CD8-positive, alpha-beta memory T cell (primary cell): ENCODE data around the gene SGCA. TPM values are rescaled to one million over a fixed set of nuclear protein-coding genes. Genes with fewer than 3 reads are reported as not detected.

Source experiments
- CTCF ChIA-PET: fragments of 350-600 bp; sonication (Branson Sonifier 250); formaldehyde crosslinking; loops from one replicate; lab custom pipeline; 2021; ENCODE audit warnings: antibody characterized with exemption; lab: Charles Lee
- POLR2A ChIA-PET: fragments of 350-600 bp; sonication (Branson Sonifier 250); formaldehyde crosslinking; loops from one replicate; lab custom pipeline; 2021; ENCODE audit warnings: antibody characterized with exemption; lab: Charles Lee
- DNase-seq, 5 donors: peaks; one replicate each; pipeline versions ENCODE4 v3.0.0 to v3.0.0-alpha.2; 2020 to 2022; ENCODE audit warnings: mixed read lengths in 1 of 5
- H3K27ac ChIP-seq: one replicate; pipeline ENCODE4 v1.7.0; 2013; ENCODE audit warnings: low read depth, mild to moderate bottlenecking, low read length, moderate library complexity
- H3K27me3 ChIP-seq: 2 replicates; pipeline ENCODE4 v1.7.0; 2013; ENCODE audit warnings: low read length, mild to moderate bottlenecking; ENCODE audit not compliant: insufficient read depth, poor library complexity, severe bottlenecking
- H3K36me3 ChIP-seq: 2 replicates; pipeline ENCODE4 v1.7.0; 2013; ENCODE audit warnings: mild to moderate bottlenecking, low read length, moderate library complexity; ENCODE audit not compliant: insufficient read depth
- H3K4me1 ChIP-seq: 2 replicates; pipeline ENCODE4 v1.7.0; 2013; ENCODE audit warnings: mild to moderate bottlenecking, low read length, moderate library complexity; ENCODE audit not compliant: insufficient read depth
- H3K4me3 ChIP-seq: 2 replicates; pipeline ENCODE4 v1.7.0; 2013; ENCODE audit warnings: mild to moderate bottlenecking, low read length
- H3K9me3 ChIP-seq: 2 replicates; pipeline ENCODE4 v1.7.0; 2013; ENCODE audit warnings: mild to moderate bottlenecking, low read length
- H3K27ac Mint-ChIP-seq, 8 donors: one replicate each; pipeline ENCODE4 v1.8.0; 2020 to 2021; ENCODE audit warnings: mixed read lengths in 8 of 8, mild to moderate bottlenecking in 6 of 8, inconsistent platforms in 3 of 8, moderate library complexity in 3 of 8
- H3K27me3 Mint-ChIP-seq, 2 donors: one replicate each; pipeline ENCODE4 v1.8.0; 2020 to 2021; ENCODE audit warnings: mixed read lengths in 2 of 2, mild to moderate bottlenecking in 1 of 2, moderate library complexity in 1 of 2
- H3K36me3 Mint-ChIP-seq, 3 donors: one replicate each; pipeline ENCODE4 v1.8.0; 2020 to 2021; ENCODE audit warnings: mixed read lengths in 3 of 3, inconsistent platforms in 1 of 3, mild to moderate bottlenecking in 1 of 3
- H3K4me1 Mint-ChIP-seq, 3 donors: one replicate each; pipeline ENCODE4 v1.8.0; 2020 to 2021; ENCODE audit warnings: mixed read lengths in 3 of 3, inconsistent platforms in 1 of 3, mild to moderate bottlenecking in 1 of 3
- H3K4me3 Mint-ChIP-seq, 7 donors: one replicate each; pipeline ENCODE4 v1.8.0; 2020 to 2021; ENCODE audit warnings: mixed read lengths in 7 of 7, mild to moderate bottlenecking in 6 of 7, moderate library complexity in 4 of 7, inconsistent platforms in 2 of 7
- H3K9me3 Mint-ChIP-seq, 5 donors: one replicate each; pipeline ENCODE4 v1.8.0; 2020 to 2022; ENCODE audit warnings: mixed read lengths in 5 of 5, mild to moderate bottlenecking in 3 of 5, moderate library complexity in 2 of 5, inconsistent platforms in 1 of 5
- polyA plus RNA-seq: library from polyadenylated mRNA; unstranded; fragments of 300-500 nt; fragmentation: Illumina TruSeq; gene quantifications from one replicate; pipeline ENCODE4 v1.2.3, GENCODE V29; 2021
- total RNA-seq, 2 experiments: library from RNA; stranded (reverse); gene quantifications; one replicate each; pipeline ENCODE4 v1.2.3, GENCODE V29; 2021

The SGCA gene
- total and polyA plus RNA-seq, 3 experiments from 2014 or later = 0.31 TPM; not detected in 2

DNA sequence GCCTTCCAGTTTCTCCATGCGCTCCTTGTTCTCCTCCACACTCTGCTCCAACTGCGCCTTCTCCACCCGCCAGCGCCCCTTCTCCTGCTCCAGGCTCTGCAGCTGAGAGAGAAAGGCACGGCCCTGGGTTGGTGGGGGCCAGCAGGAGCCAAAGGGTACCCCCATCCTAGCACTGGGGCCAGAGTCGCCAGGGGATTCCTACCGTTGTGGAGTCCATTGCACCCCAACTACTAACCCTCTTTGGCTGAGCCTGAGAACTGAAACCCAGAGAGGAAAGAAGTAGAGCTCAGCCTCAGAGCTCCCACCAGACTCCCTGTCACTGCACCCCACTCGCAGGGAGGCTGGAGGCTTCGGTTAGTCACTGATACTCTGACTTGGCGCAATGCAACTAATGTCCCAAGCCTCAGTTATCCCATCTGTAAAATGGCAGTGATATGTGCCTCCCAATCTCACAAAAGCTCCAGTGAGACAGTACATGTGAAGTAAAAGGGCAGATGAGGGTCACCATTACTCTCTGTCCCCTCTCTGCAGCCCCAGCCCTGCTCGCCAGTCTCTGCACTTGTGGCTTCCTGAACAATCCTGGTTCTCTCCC, 29.6 kb upstream of the SGCA start:
- H3K27me3 ChIP-seq = no peaks in the 10 kb centered on the region
- no peak overlapping the region for H3K4me3 ChIP-seq
- ChIA-PET CTCF (interaction anchor here (1.2 to 2.9 kb wide), 3 partner anchors 10 to 25 kb away, joined by 3 to 17 read pairs (median 7); no protein-coding TSS in a partner anchor), POLR2A (interaction anchor here (1.0 kb wide), 1 partner anchor 13 kb away, joined by 3 read pairs; no protein-coding TSS in a partner anchor)
- H3K9me3 ChIP-seq = no peaks in the 10 kb centered on the region
- Mint-ChIP-seq H3K4me1 (peaks cover 21 to 50% (median 40%) of the 10 kb centered on the region in 3 donors), H3K36me3 (peaks cover 26 to 73% (median 30%) of the 10 kb centered on the region in 3 donors), H3K27me3 (peaks cover 0 to 1% of the 10 kb centered on the region in 2 donors), H3K27ac (peak overlapping the region in 2 of 8 donors; percentile 17 to 32), H3K9me3 (no peaks in the 10 kb centered on the region), H3K4me3 (no peak overlapping the region)
- no peak overlapping the region for H3K27ac ChIP-seq
- peaks cover 42% of the 10 kb centered on the region for H3K36me3 ChIP-seq
- DNase-seq = no peak
- peaks cover 22% of the 10 kb centered on the region for H3K4me1 ChIP-seq

DNA sequence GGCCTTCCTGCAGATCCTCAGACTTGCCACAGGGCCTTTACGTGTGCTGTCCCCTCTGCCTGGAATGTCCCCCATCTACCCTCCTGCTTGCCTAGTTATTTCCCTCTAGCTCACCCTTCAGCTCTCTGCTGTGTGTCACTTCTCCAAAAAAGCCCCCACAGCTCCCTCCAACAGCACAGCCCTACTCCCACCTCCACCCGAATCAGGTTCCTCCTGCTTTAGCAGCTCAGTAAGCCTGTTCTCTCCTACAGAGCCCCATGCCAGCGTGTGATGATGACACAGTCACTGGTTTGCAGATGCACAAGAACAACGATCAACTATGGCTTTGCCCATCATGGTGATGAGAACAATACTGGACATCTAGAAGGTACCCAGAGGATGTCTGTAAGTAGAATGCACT, 28.8 kb upstream of the SGCA start:
- Mint-ChIP-seq H3K9me3 (no peaks in the 10 kb centered on the region), H3K36me3 (peaks cover 26 to 81% (median 30%) of the 10 kb centered on the region in 3 donors), H3K4me1 (peaks cover 25 to 52% (median 42%) of the 10 kb centered on the region in 3 donors), H3K27ac (peak overlapping the region in 3 of 8 donors; percentile 61 to 92 (median 72)), H3K27me3 (peaks cover 0 to 1% of the 10 kb centered on the region in 2 donors), H3K4me3 (no peak overlapping the region)
- DNase-seq = no peak
- Histone ChIP-seq H3K27me3 (no peaks in the 10 kb centered on the region), H3K36me3 (peaks cover 42% of the 10 kb centered on the region), H3K4me1 (peaks cover 30% of the 10 kb centered on the region), H3K4me3 (no peak overlapping the region), H3K27ac (no peak overlapping the region), H3K9me3 (no peaks in the 10 kb centered on the region)
- CTCF ChIA-PET = interaction anchor here (1.2 to 2.9 kb wide), 3 partner anchors 10 to 24 kb away, joined by 3 to 17 read pairs (median 7); no protein-coding TSS in a partner anchor
- POLR2A ChIA-PET = interaction anchor here (1.0 kb wide), 1 partner anchor 14 kb away, joined by 3 read pairs; no protein-coding TSS in a partner anchor

DNA sequence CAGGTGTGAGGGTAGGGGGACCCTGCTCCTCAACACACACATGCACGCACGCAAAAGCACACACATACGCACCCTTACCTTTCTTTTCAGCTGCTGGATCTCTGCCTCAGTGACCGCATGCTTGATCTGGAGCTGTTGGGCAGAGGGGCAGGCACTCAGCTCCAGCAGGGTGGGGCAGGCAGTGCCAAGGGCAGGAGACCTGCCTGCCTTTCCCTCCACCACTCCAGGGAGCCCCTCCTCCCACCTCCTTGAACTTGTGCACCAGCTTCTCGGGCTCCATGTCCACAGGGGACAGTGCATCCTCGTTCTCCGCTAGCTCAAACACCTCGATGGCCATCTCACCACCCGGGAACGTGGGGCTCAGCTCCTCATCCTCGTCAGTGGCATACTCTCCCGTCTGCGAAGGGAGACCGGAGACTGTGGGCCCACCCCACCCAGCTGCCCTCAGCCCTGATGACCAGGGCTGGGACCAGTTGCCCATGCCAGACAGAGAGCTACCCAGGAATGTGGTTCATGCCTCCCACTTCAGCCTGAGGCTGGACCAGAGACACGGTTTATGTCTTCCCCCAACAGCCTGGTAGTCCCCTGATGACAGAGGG, 26.5 kb upstream of the SGCA start:
- H3K27me3 ChIP-seq = no peaks in the 10 kb centered on the region
- Mint-ChIP-seq H3K36me3 (peaks cover 31 to 95% (median 40%) of the 10 kb centered on the region in 3 donors), H3K4me3 (no peak overlapping the region), H3K27ac (peak overlapping the region in 3 of 8 donors; percentile 56 to 97 (median 79)), H3K9me3 (no peaks in the 10 kb centered on the region), H3K4me1 (peaks cover 47 to 65% (median 60%) of the 10 kb centered on the region in 3 donors), H3K27me3 (peaks cover 0 to 1% of the 10 kb centered on the region in 2 donors)
- peaks cover 46% of the 10 kb centered on the region for H3K36me3 ChIP-seq
- DNase-seq = peak in 1 of 5 donors; percentile 44
- no peak overlapping the region for H3K4me3 ChIP-seq
- peaks cover 51% of the 10 kb centered on the region for H3K4me1 ChIP-seq
- ChIA-PET POLR2A (interaction anchor here (0.9 to 1.1 kb wide), 2 partner anchors 9 kb away, joined by 3 read pairs; no protein-coding TSS in a partner anchor), CTCF (interaction anchor here (0.6 to 5.3 kb wide), 19 partner anchors 9 to 113 kb away, joined by 3 to 52 read pairs (median 6); partner anchors contain the start of genes PDK2, PPP1R9B, SAMD14 and SGCA)
- no peak overlapping the region for H3K27ac ChIP-seq
- no peaks in the 10 kb centered on the region for H3K9me3 ChIP-seq

GRCh38 chr17:50139950-50140885, 25.6 kb upstream of the SGCA start:
- peak overlapping the region; percentile 78 to 97 (median 90) for H3K27ac Mint-ChIP-seq
- DNase-seq = peak; percentile 74 to 86 (median 76)
- Histone ChIP-seq H3K4me1 (peaks cover 59% of the 10 kb centered on the region), H3K9me3 (no peaks in the 10 kb centered on the region), H3K27ac (peak overlapping the region; percentile 17), H3K27me3 (no peaks in the 10 kb centered on the region), H3K36me3 (peaks cover 52% of the 10 kb centered on the region), H3K4me3 (peak overlapping the region; percentile 26)
- peak overlapping the region; percentile 52 to 84 (median 76) for H3K4me3 Mint-ChIP-seq
- H3K36me3 Mint-ChIP-seq = peaks cover 31 to 99% (median 44%) of the 10 kb centered on the region in 3 donors
- peaks cover 0 to 1% of the 10 kb centered on the region in 2 donors for H3K27me3 Mint-ChIP-seq
- H3K9me3 Mint-ChIP-seq = no peaks in the 10 kb centered on the region
- CTCF ChIA-PET = interaction anchor here (0.9 to 5.3 kb wide), 18 partner anchors 8 to 206 kb away, joined by 3 to 52 read pairs (median 6); partner anchors contain the start of genes PPP1R9B, SGCA and XYLT2
- peaks cover 55 to 74% (median 67%) of the 10 kb centered on the region in 3 donors for H3K4me1 Mint-ChIP-seq
- POLR2A ChIA-PET = interaction anchor here (1.3 to 1.6 kb wide), 2 partner anchors 9 to 12 kb away, joined by 5 to 6 read pairs; no protein-coding TSS in a partner anchor

- H3K4me3 ChIP-seq = peak overlapping the region; percentile 26
- Mint-ChIP-seq H3K9me3 (no peaks in the 10 kb centered on the region), H3K36me3 (peaks cover 31 to 96% (median 43%) of the 10 kb centered on the region in 3 donors), H3K4me1 (peaks cover 64 to 84% (median 71%) of the 10 kb centered on the region in 3 donors), H3K27me3 (peaks cover 0 to 1% of the 10 kb centered on the region in 2 donors), H3K4me3 (peak overlapping the region; percentile 63 to 86 (median 76)), H3K27ac (peak overlapping the region; percentile 79 to 98 (median 90))
- peaks cover 50% of the 10 kb centered on the region for H3K36me3 ChIP-seq
- no peaks in the 10 kb centered on the region for H3K9me3 ChIP-seq
- CTCF ChIA-PET = interaction anchor here (0.9 to 5.3 kb wide), 14 partner anchors 10 to 205 kb away, joined by 3 to 52 read pairs (median 6); partner anchors contain the start of genes PPP1R9B and XYLT2
- H3K27me3 ChIP-seq = no peaks in the 10 kb centered on the region
- H3K4me1 ChIP-seq = peaks cover 68% of the 10 kb centered on the region
- POLR2A ChIA-PET = interaction anchor here (1.3 to 1.6 kb wide), 2 partner anchors 8 to 11 kb away, joined by 5 to 6 read pairs; no protein-coding TSS in a partner anchor
- no peak overlapping the region for H3K27ac ChIP-seq
- peak in 1 of 5 donors; percentile 40 for DNase-seq
Observed at GRCh38 chr17:50141026-50141744, 24.6 kb upstream of the SGCA start.

DNA sequence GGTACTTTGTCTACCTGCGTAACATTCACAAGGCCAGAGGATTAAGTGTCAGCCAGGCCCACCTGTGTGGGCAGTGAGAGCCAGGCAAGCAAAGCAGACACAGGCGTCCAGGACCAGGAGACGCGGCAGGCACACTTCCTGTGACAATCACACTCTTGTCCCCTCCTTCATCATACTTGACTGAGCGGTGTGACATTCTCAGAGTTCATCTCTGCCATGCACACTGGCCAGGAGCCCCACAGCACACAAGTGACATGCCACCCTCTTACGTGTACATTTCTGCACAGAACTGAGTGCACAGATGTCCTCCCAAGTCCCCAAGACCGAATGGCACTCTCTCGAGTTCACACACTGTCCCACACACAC, 24.1 kb upstream of the SGCA start:
- POLR2A ChIA-PET = no interaction called here
- no peak overlapping the region for H3K27ac ChIP-seq
- peak overlapping the region; percentile 63 to 86 (median 74) for H3K4me3 Mint-ChIP-seq

More for the DNA sequence above, 24.1 kb upstream of the SGCA start:
- Mint-ChIP-seq H3K36me3 (peaks cover 27 to 93% (median 38%) of the 10 kb centered on the region in 3 donors), H3K4me1 (peaks cover 68 to 89% (median 76%) of the 10 kb centered on the region in 3 donors), H3K9me3 (no peaks in the 10 kb centered on the region), H3K27me3 (peaks cover 0 to under 1% of the 10 kb centered on the region in 2 donors), H3K27ac (peak overlapping the region; percentile 79 to 98 (median 90))
- peak in 2 of 5 donors; percentile 19 to 45 for DNase-seq
- Histone ChIP-seq H3K27me3 (no peaks in the 10 kb centered on the region), H3K36me3 (peaks cover 46% of the 10 kb centered on the region), H3K4me1 (peaks cover 74% of the 10 kb centered on the region), H3K4me3 (no peak overlapping the region), H3K9me3 (no peaks in the 10 kb centered on the region)
- CTCF ChIA-PET = interaction anchor here (1.0 to 5.3 kb wide), 8 partner anchors 10 to 59 kb away, joined by 3 to 52 read pairs (median 13); partner anchors contain the start of gene PPP1R9B
